COLO829 (cell line): ENCODE measurements around the gene ZNF618.

ENCODE experiments used
- DNase-seq: peaks from one replicate; pipeline ENCODE4 v3.0.0; 2012; ENCODE audit warnings: low spot score

ZNF618 gene

GRCh38 chr9:113885183-113886025, 9.3 kb downstream of the ZNF618 start:
- DNase-seq: no peak

GRCh38 chr9:113886026-113886369, 9.9 kb downstream of the ZNF618 start:
- no peak for DNase-seq

GRCh38 chr9:113886466-113886865, 10.4 kb downstream of the ZNF618 start:
- no peak for DNase-seq

GRCh38 chr9:113886933-113887332, 10.8 kb downstream of the ZNF618 start:
- no peak for DNase-seq

GRCh38 chr9:113887436-113887835, 11.3 kb downstream of the ZNF618 start:
- no peak for DNase-seq

GRCh38 chr9:113888336-113888735, 12.2 kb downstream of the ZNF618 start:
- DNase-seq: no peak

GRCh38 chr9:113888976-113889375, 12.9 kb downstream of the ZNF618 start:
- no peak for DNase-seq

GRCh38 chr9:113890704-113891103, 14.6 kb downstream of the ZNF618 start:
- DNase-seq: no peak

GRCh38 chr9:113892861-113893491, 16.9 kb downstream of the ZNF618 start:
- no peak for DNase-seq

- DNase-seq: no peak
Observed at GRCh38 chr9:113894166-113894565, 18.1 kb downstream of the ZNF618 start.

GRCh38 chr9:113895526-113895925, 19.4 kb downstream of the ZNF618 start:
- DNase-seq: no peak

- DNase-seq: no peak
Observed at GRCh38 chr9:113896713-113897112, 20.6 kb downstream of the ZNF618 start.

- DNase-seq: no peak
Observed at GRCh38 chr9:113898151-113898550, 22.0 kb downstream of the ZNF618 start.

- DNase-seq: no peak
Observed at GRCh38 chr9:113898596-113898995, 22.5 kb downstream of the ZNF618 start.

- no peak for DNase-seq
Observed at GRCh38 chr9:113899205-113899604, 23.1 kb downstream of the ZNF618 start.

- no peak for DNase-seq
Observed at GRCh38 chr9:113901221-113901688, 25.1 kb downstream of the ZNF618 start.

GRCh38 chr9:113903514-113904077, 27.5 kb downstream of the ZNF618 start:
- no peak for DNase-seq

GRCh38 chr9:113906411-113907110, 30.5 kb downstream of the ZNF618 start:
- DNase-seq: no peak

- no peak for DNase-seq
Observed at GRCh38 chr9:113907282-113907681, 31.2 kb downstream of the ZNF618 start.

GRCh38 chr9:113909421-113909820, 33.3 kb downstream of the ZNF618 start:
- DNase-seq: no peak

- DNase-seq: no peak
Observed at GRCh38 chr9:113910036-113910639, 34.0 kb downstream of the ZNF618 start.
